T-cell (primary cell): ENCODE measurements around the gene KIAA0513. TPM values are rescaled to one million over a fixed set of nuclear protein-coding genes. Genes with fewer than 3 reads are reported as not detected.
"Not testable (repeated sequence)": the region's sequence is repeated elsewhere in the genome, so short reads cannot be mapped to it uniquely, and the experiment has no call there.

ENCODE experiments used
- ATAC-seq, 4 experiments: fragments of 200-7000 bp in 3 of 4; fragments of 150-1000 bp in 1 of 4; cut with Tn5 transposase; replicated peaks in 1 of 4; 1 replicate in 3 of 4; 2 replicates in 1 of 4; pipeline ENCODE4 v1.10.0; 2021; ENCODE audit warnings: moderate library complexity in 3 of 4, mild to moderate bottlenecking in 2 of 4, moderate number of reproducible peaks in 1 of 4
- CTCF ChIA-PET, 2 donors: fragments of 300-600 bp; sonication (Branson Sonifier 250); formaldehyde crosslinking; loops; one replicate each; lab custom pipeline; 2022; ENCODE audit warnings: antibody characterized with exemption in 2 of 2; lab: Charles Lee
- POLR2A ChIA-PET, 2 donors: fragments of 300-600 bp; sonication (Branson Sonifier 250); formaldehyde crosslinking; loops; one replicate each; lab custom pipeline; 2022; ENCODE audit warnings: antibody characterized with exemption in 2 of 2; lab: Charles Lee
- DNase-seq, 35 experiments: peaks; one replicate each; pipeline versions ENCODE4 v3.0.0 to v3.0.0-alpha.2; 2013 to 2023
- H3K27ac ChIP-seq: one replicate; pipeline ENCODE4 v1.5.1; 2013; ENCODE audit warnings: low read length
- H3K27me3 ChIP-seq, 2 experiments: replicated peaks in 1 of 2; 1 replicate in 1 of 2; 2 replicates in 1 of 2; pipeline versions ENCODE4 v1.6.1 to v1.7.0; 2013; ENCODE audit warnings: low read length in 1 of 2, mixed read lengths in 1 of 2; ENCODE audit not compliant: control insufficient read depth in 2 of 2, insufficient read depth in 2 of 2; ENCODE audit errors: extremely low read depth in 1 of 2
- H3K36me3 ChIP-seq, 2 donors: 1 replicate in 1 of 2; 2 replicates in 1 of 2; pipeline versions ENCODE4 v1.6.1 to v1.7.0; 2013; ENCODE audit warnings: low read length in 1 of 2; ENCODE audit not compliant: control insufficient read depth in 2 of 2, insufficient read depth in 1 of 2; ENCODE audit errors: extremely low read depth in 1 of 2
- H3K4me1 ChIP-seq, 2 experiments: 1 replicate in 1 of 2; 2 replicates in 1 of 2; pipeline versions ENCODE4 v1.6.1 to v1.7.0; 2013; ENCODE audit warnings: low read length in 2 of 2, mixed read lengths in 1 of 2; ENCODE audit not compliant: insufficient read depth in 2 of 2, control insufficient read depth in 1 of 2; ENCODE audit errors: extremely low read depth in 1 of 2
- H3K4me3 ChIP-seq, 2 donors: 1 replicate in 1 of 2; 2 replicates in 1 of 2; pipeline versions ENCODE4 v1.5.1 to v1.7.0; 2013; ENCODE audit warnings: mild to moderate bottlenecking in 2 of 2, low read length in 1 of 2, moderate library complexity in 1 of 2; ENCODE audit not compliant: control insufficient read depth in 1 of 2; ENCODE audit errors: extremely low read depth in 1 of 2
- H3K9me3 ChIP-seq: 2 replicates; pipeline ENCODE4 v1.7.0; 2013
- H3K27ac Mint-ChIP-seq, 2 donors: one replicate each; pipeline ENCODE4 v1.8.0; 2020 to 2021; ENCODE audit warnings: mild to moderate bottlenecking in 2 of 2, mixed read lengths in 2 of 2
- H3K27me3 Mint-ChIP-seq, 2 donors: one replicate each; pipeline ENCODE4 v1.8.0; 2021 to 2022; ENCODE audit warnings: mixed read lengths in 2 of 2
- H3K36me3 Mint-ChIP-seq: one replicate; pipeline ENCODE4 v1.8.0; 2021; ENCODE audit warnings: mixed read lengths
- H3K4me1 Mint-ChIP-seq, 3 donors: one replicate each; pipeline ENCODE4 v1.8.0; 2020 to 2022; ENCODE audit warnings: mixed read lengths in 3 of 3, mild to moderate bottlenecking in 1 of 3
- H3K4me3 Mint-ChIP-seq, 3 donors: one replicate each; pipeline ENCODE4 v1.8.0; 2020 to 2022; ENCODE audit warnings: mild to moderate bottlenecking in 3 of 3, mixed read lengths in 3 of 3, moderate library complexity in 3 of 3
- H3K9me3 Mint-ChIP-seq, 3 donors: one replicate each; pipeline ENCODE4 v1.8.0; 2020 to 2022; ENCODE audit warnings: mixed read lengths in 3 of 3
- WGBS: methylation state at CpG from one replicate; pipeline ENCODE4 v1.1.5; 2013; ENCODE audit warnings: missing lambda C conversion rate; ENCODE audit not compliant: insufficient coverage; 5-methylcytosine and 5-hydroxymethylcytosine counted together
- total RNA-seq, 35 experiments: library from RNA in 6 of 35; stranded (reverse) in 6 of 35; fragments of 120-200 nt in 1 of 35; gene quantifications; one replicate each; pipeline versions ENCODE4 v1.2.1 to v1.2.4 and lab custom pipeline; 2013 to 2026

Gene KIAA0513
- total RNA-seq, 5 donors from 2014 or later (not counting 1 experiment from before 2014, with no cell fraction given) = 9.2 to 19.7 (median 17.2) TPM

DNA sequence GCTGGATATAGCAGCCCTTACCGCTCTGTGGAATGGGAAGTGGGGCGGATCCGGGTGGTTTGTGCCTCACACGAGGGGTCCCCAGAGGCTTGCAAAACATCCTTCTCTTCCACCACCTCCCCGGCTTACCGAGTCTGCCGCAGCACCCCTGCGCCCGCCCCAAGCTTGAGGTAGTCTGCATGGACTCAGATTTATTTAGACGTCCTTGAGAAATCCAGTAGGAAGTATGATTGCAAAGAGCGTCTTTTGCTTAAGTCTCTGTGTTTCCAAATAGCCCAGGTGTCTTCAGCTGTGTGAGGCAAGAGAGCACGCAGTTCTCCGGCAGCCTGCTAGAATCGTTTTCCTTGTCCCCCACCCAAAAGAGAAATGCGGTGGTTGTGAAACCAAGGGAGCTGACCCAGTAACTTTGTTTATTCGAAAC, 2.4 kb downstream of the KIAA0513 start:
- Mint-ChIP-seq H3K27me3 (no peaks in the 10 kb centered on the region), H3K27ac (peak overlapping the region in 1 of 2 donors; percentile 48), H3K4me3 (no peak overlapping the region), H3K36me3 (peaks cover 10% of the 10 kb centered on the region), H3K4me1 (peaks cover 25 to 42% (median 35%) of the 10 kb centered on the region in 3 donors), H3K9me3 (no peaks in the 10 kb centered on the region)
- ChIA-PET POLR2A (no interaction called here), CTCF (no interaction called here)
- no peak overlapping the region for H3K4me3 ChIP-seq
- WGBS = 91% methylated on average over 8 of the region's 16 CpGs
- H3K27ac ChIP-seq = peak overlapping the region; percentile 47
- DNase-seq (no peak), ATAC-seq (no peak)
- H3K9me3 ChIP-seq = no peaks in the 10 kb centered on the region
- H3K4me1 ChIP-seq = peaks cover 17 to 34% of the 10 kb centered on the region in 2 experiments
- peaks cover 4 to 9% of the 10 kb centered on the region in 2 donors for H3K36me3 ChIP-seq
- H3K27me3 ChIP-seq = no peaks in the 10 kb centered on the region

DNA sequence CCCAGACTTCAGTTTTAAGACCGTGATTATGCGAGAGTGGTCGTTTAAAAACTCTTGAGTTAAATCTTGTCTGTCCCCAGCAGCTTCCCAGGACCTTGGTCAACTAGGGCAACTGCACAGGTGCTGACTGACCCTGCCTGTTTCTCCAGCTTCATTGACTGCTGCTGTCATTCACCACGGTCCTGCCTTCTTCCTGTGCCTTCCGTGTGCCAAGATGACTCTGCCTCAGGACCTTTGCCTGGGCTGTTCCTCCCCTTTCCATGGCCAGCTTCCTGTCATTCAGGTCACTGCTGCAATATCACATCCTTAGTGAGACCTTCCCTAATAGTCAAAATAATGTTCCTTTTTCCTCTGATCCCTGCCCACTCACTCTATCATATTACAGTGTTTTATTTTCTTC, 3.9 kb downstream of the KIAA0513 start:
- H3K4me1 Mint-ChIP-seq = peaks cover 24 to 37% (median 33%) of the 10 kb centered on the region in 3 donors
- Histone ChIP-seq H3K27ac (no peak overlapping the region), H3K4me3 (no peak overlapping the region), H3K27me3 (no peaks in the 10 kb centered on the region), H3K36me3 (peaks cover 4 to 11% of the 10 kb centered on the region in 2 donors), H3K4me1 (peaks cover 17 to 30% of the 10 kb centered on the region in 2 experiments), H3K9me3 (no peaks in the 10 kb centered on the region)
- H3K27ac Mint-ChIP-seq = no peak overlapping the region
- DNase-seq = no peak
- POLR2A ChIA-PET = interaction anchor here in 1 of 2 donors (0.6 kb wide), 1 partner anchor 53 kb away, joined by 4 read pairs; no protein-coding TSS in a partner anchor
- CTCF ChIA-PET = no interaction called here
- H3K27me3 Mint-ChIP-seq = no peaks in the 10 kb centered on the region
- no peak for ATAC-seq
- H3K4me3 Mint-ChIP-seq = no peak overlapping the region
- H3K9me3 Mint-ChIP-seq = no peaks in the 10 kb centered on the region
- 90% methylated on average over 4 of the region's 5 CpGs for WGBS
- H3K36me3 Mint-ChIP-seq = peaks cover 12% of the 10 kb centered on the region

DNA sequence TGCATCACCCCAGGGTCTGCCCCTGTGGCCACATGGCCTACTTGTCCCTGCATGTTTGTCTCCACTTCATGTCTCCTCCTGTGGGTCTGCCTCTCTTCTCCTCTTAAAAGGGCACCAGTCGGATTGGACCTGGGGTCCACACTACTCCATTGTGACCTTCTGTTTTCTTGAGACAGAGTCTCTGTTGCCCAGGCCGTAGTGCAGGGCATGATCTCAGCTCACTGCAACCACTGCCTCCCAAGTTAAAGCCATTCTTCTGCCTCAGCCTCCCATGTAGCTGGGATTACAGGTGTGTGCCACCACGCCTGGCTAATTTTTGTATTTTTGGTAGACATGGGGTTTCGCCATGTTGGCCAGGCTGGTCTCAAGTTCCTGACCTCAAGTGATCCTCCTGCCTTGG, 4.6 kb downstream of the KIAA0513 start:
- H3K4me3 ChIP-seq, H3K27me3 Mint-ChIP-seq, POLR2A ChIA-PET, DNase-seq, H3K27me3 ChIP-seq, H3K9me3 ChIP-seq, H3K27ac Mint-ChIP-seq, ATAC-seq, H3K27ac ChIP-seq, H3K4me3 Mint-ChIP-seq, H3K9me3 Mint-ChIP-seq: not testable (repeated sequence)
- CTCF ChIA-PET = interaction anchor here in 1 of 2 donors (0.5 kb wide), 1 partner anchor 82 kb away, joined by 3 read pairs; no protein-coding TSS in a partner anchor
- WGBS = 83% methylated on average over 1 of the region's 4 CpGs
- Histone ChIP-seq H3K4me1 (peaks cover 14 to 25% of the 10 kb centered on the region in 2 experiments), H3K36me3 (peaks cover 8 to 11% of the 10 kb centered on the region in 2 donors)
- H3K36me3 Mint-ChIP-seq = peaks cover 18% of the 10 kb centered on the region
- H3K4me1 Mint-ChIP-seq = peaks cover 18 to 31% (median 28%) of the 10 kb centered on the region in 3 donors

DNA sequence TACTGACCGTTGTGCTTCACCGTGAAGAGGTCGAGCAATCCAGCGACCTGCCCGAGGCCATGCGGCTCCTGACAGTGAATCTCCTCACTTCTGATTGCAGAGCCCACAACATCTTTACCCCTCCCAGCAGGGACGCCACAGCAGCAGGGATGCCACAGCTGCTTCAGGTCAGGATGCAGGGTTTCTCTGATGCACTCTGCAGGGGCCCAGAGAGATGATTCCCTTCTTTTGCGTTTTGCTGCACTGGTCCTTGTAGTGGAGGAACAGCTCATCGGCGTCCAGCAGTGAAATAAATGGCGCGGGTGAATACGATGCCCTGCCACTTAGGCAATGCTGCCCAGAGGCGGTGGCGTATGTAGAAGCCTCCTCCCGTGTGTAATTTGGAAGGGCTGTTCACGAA, 5.6 kb downstream of the KIAA0513 start:
- H3K27ac Mint-ChIP-seq = no peak overlapping the region
- no peak overlapping the region for H3K4me3 Mint-ChIP-seq
- no peak for DNase-seq
- Histone ChIP-seq H3K36me3 (peaks cover 8 to 11% of the 10 kb centered on the region in 2 donors), H3K27ac (no peak overlapping the region), H3K4me3 (no peak overlapping the region), H3K27me3 (no peaks in the 10 kb centered on the region), H3K9me3 (no peaks in the 10 kb centered on the region), H3K4me1 (peaks cover 13 to 20% of the 10 kb centered on the region in 2 experiments)
- POLR2A ChIA-PET = no interaction called here
- CTCF ChIA-PET = interaction anchor here in 1 of 2 donors (0.6 kb wide), 1 partner anchor 35 kb away, joined by 5 read pairs; no protein-coding TSS in a partner anchor
- H3K9me3 Mint-ChIP-seq = no peaks in the 10 kb centered on the region
- ATAC-seq = no peak
- H3K27me3 Mint-ChIP-seq = no peaks in the 10 kb centered on the region
- peaks cover 17 to 27% (median 26%) of the 10 kb centered on the region in 3 donors for H3K4me1 Mint-ChIP-seq
- H3K36me3 Mint-ChIP-seq = peaks cover 20% of the 10 kb centered on the region
- WGBS = 99% methylated on average over 14 of the region's 17 CpGs

DNA sequence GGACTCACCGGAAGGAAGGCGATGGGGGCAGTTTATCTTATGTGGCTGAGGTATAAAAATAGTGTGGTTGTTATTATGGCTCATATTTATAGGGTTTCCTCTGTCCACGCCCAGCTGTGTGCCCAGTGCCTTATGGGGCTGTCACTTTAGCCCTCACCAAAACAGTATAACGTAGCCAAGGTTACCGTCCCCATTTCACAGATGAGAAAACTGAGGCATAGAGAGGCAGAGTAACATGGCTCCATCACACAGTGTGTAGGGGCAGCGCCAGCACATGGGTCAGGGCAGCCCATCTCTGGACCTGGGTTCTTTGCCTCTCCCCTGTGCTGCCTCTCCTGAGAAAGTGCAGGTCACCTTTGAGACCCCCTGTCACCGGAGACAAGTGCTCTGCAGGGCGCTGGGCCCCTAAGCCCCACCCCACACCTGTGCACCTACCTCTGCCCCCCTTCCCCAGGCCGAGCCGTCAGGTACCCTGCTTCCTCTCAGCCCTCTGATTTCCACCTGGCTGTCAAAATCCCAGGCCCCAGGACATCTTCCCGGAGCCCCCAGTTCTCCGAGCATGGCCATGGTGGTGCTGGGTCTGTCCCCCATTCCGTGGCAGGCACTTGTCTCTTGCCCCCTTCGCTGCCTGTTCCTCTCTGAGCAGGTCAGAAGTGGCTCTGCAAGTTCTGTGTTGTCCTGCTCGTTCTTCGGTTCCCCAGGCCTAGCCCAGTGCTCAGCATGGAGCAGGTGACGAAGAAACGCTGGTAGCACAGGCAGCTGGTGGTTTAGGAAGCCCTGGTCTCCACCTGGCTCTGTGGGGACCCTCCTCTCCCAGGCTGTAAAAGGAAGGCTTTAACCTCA, 7.2 kb downstream of the KIAA0513 start:
- Histone ChIP-seq H3K27ac (no peak overlapping the region), H3K36me3 (peaks cover 8 to 11% of the 10 kb centered on the region in 2 donors), H3K4me3 (no peak overlapping the region), H3K27me3 (no peaks in the 10 kb centered on the region), H3K4me1 (peaks cover 0 to 4% of the 10 kb centered on the region in 2 experiments), H3K9me3 (no peaks in the 10 kb centered on the region)
- POLR2A ChIA-PET = no interaction called here
- Mint-ChIP-seq H3K4me1 (peaks cover under 1 to 11% (median 9%) of the 10 kb centered on the region in 3 donors), H3K4me3 (no peak overlapping the region), H3K27ac (no peak overlapping the region), H3K27me3 (no peaks in the 10 kb centered on the region), H3K36me3 (peaks cover 21% of the 10 kb centered on the region), H3K9me3 (no peaks in the 10 kb centered on the region)
- ATAC-seq = no peak
- 86% methylated on average over 16 of the region's 18 CpGs for WGBS
- DNase-seq = no peak
- CTCF ChIA-PET = no interaction called here

DNA sequence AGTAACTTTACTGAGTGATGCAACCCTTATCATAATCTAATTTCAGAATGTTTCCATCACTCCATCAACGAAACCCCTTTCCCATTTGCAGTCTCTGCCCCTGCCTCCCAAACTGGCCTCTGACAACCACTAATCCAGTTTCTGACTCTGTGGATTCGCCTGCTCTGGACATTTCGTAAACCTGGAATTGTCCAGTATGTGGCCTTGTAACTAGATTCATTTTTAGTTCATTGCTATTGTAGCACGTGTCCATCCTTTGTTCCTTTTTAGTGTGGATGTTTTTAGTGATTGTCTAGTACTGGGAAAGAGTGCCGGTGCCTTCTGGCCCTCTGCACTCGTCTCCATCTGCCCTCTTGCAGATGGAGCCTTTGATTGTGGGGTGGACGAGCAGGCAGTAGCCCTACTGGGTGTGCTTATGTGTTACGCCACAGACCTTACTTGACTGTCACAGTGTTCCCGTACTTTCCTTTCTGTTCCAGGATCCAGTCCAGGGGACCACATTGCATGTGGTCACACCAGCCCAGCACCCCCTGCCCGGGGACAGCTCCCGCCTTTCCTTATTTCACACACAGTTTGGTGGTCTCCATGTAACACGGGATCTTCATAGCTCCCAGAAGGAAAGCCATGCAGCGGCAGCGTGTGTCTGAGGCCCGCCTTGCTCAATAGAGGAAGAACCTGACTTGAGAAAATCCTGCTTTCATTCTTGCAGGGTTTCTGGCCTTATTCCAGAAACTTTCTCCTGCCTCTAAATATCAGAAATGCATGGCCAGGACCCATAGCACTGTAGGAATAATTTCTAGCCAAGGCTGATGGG, 8.8 kb downstream of the KIAA0513 start:
- Mint-ChIP-seq H3K9me3 (no peaks in the 10 kb centered on the region), H3K27me3 (no peaks in the 10 kb centered on the region), H3K36me3 (peaks cover 20% of the 10 kb centered on the region), H3K27ac (no peak overlapping the region), H3K4me1 (peaks cover 0 to 4% (median 3%) of the 10 kb centered on the region in 3 donors), H3K4me3 (no peak overlapping the region)
- Histone ChIP-seq H3K27ac (no peak overlapping the region), H3K9me3 (no peaks in the 10 kb centered on the region), H3K4me3 (no peak overlapping the region), H3K27me3 (no peaks in the 10 kb centered on the region), H3K4me1 (no peaks in the 10 kb centered on the region), H3K36me3 (peaks cover 8 to 13% of the 10 kb centered on the region in 2 donors)
- no peak for ATAC-seq
- ChIA-PET POLR2A (no interaction called here), CTCF (interaction anchor here (0.6 to 0.7 kb wide), 2 partner anchors 412 to 647 kb away, joined by 3 to 7 read pairs; no protein-coding TSS in a partner anchor)
- no peak for DNase-seq
- 88% methylated on average over 15 of the region's 15 CpGs for WGBS
